SU-DHL-6 (cell line): Measurements from ENCODE around the gene LRRC75B.

Source experiments
- H2AFZ ChIP-seq: fragments of 200-600 bp; sonication (generic); 2 replicates; pipeline ENCODE4 v1.6.1; 2014; ENCODE audit warnings: low read depth, mild to moderate bottlenecking, moderate library complexity, mixed read lengths, antibody characterized with exemption, low read length; ENCODE audit not compliant: severe bottlenecking
- H3F3A ChIP-seq: fragments of 200-600 bp; shearing (Covaris generic); 2 replicates; pipeline ENCODE4 v1.6.0; 2016; ENCODE audit warnings: antibody characterized with exemption, mild to moderate bottlenecking; ENCODE audit not compliant: insufficient read depth
- H3K27ac ChIP-seq: fragments of 200-600 bp; sonication (generic); 2 replicates; pipeline ENCODE4 v1.5.1; 2016; ENCODE audit warnings: low read depth, mild to moderate bottlenecking, low read length, moderate library complexity, mixed read lengths
- H3K27me3 ChIP-seq: fragments of 200-600 bp; sonication (generic), shearing (Covaris generic); 2 replicates; pipeline ENCODE4 v1.6.0; 2014; ENCODE audit warnings: mild to moderate bottlenecking, low read length
- H3K36me3 ChIP-seq: fragments of 200-600 bp; sonication (generic); 2 replicates; pipeline ENCODE4 v1.6.1; 2014; ENCODE audit warnings: mild to moderate bottlenecking, low read length, mixed read lengths
- H3K4me2 ChIP-seq: fragments of 300-600, 200-600 bp; shearing (Covaris generic), sonication (generic); 2 replicates; pipeline ENCODE4 v1.6.0; 2014; ENCODE audit warnings: low read length, low read depth, mild to moderate bottlenecking; ENCODE audit not compliant: poor library complexity, severe bottlenecking
- H3K4me3 ChIP-seq: fragments of 200-600 bp; sonication (generic); 2 replicates; pipeline ENCODE4 v1.5.1; 2014; ENCODE audit warnings: antibody characterized with exemption, low read length, mild to moderate bottlenecking, mixed read lengths; ENCODE audit not compliant: insufficient read depth, poor library complexity, severe bottlenecking
- H3K79me2 ChIP-seq: fragments of 200-600 bp; sonication (generic); 2 replicates; pipeline ENCODE4 v1.6.1; 2014; ENCODE audit warnings: mild to moderate bottlenecking, low read length, moderate library complexity; ENCODE audit not compliant: insufficient read depth
- H3K9ac ChIP-seq: fragments of 200-600 bp; sonication (generic); 2 replicates; pipeline ENCODE4 v1.7.0; 2014; ENCODE audit warnings: mild to moderate bottlenecking, low read length
- H3K9me2 ChIP-seq: fragments of 200-600 bp; sonication (generic); replicated peaks from 2 replicates; pipeline ENCODE4 v1.6.1; 2014; ENCODE audit warnings: low read length; ENCODE audit not compliant: insufficient read depth
- H3K9me3 ChIP-seq: fragments of 200-600 bp; sonication (generic); 2 replicates; pipeline ENCODE4 v1.6.1; 2014; ENCODE audit warnings: low read length, mixed read lengths; ENCODE audit not compliant: insufficient read depth
- H4K20me1 ChIP-seq: fragments of 200-600 bp; sonication (generic); 2 replicates; pipeline ENCODE4 v1.6.1; 2014; ENCODE audit warnings: low read depth, mild to moderate bottlenecking, antibody characterized with exemption, low read length, moderate library complexity, mixed read lengths
- CTCF ChIP-seq: fragments of 200-600 bp; sonication (generic); IDR thresholded peaks from one replicate; pipeline ENCODE4 v1.5.1; 2017; ENCODE audit warnings: antibody characterized with exemption, mild to moderate bottlenecking, low read length, moderate library complexity; ENCODE audit not compliant: insufficient read depth, poor library complexity, severe bottlenecking
- EZH2phosphoT487 ChIP-seq: fragments of 200-600 bp; sonication (generic), shearing (Covaris generic); conservative IDR thresholded peaks from 2 replicates; pipeline ENCODE4 v1.6.1; 2018; ENCODE audit warnings: mild to moderate bottlenecking, antibody characterized with exemption, low read length, moderate library complexity, mixed read lengths

LRRC75B gene

GRCh38 chr22:24588381-24588756 lies 4.5 kb downstream of the LRRC75B start:
- Histone ChIP-seq H4K20me1 (no peaks in the 10 kb centered on the region), H3K27ac (no peak overlapping the region), H3K27me3 (no peaks in the 10 kb centered on the region), H3K4me3 (no peak overlapping the region), H3K9ac (no peak overlapping the region), H3K4me2 (no peak overlapping the region), H3K9me2 (no peaks in the 10 kb centered on the region), H3F3A (no peaks in the 10 kb centered on the region), H3K79me2 (no peaks in the 10 kb centered on the region), H3K36me3 (no peaks in the 10 kb centered on the region), H3K9me3 (no peaks in the 10 kb centered on the region), H2AFZ (no peak overlapping the region)
- no peak for TF ChIP-seq CTCF
- TF ChIP-seq EZH2phosphoT487: no peak

GRCh38 chr22:24587948-24588347 lies 4.9 kb downstream of the LRRC75B start:
- Histone ChIP-seq H3F3A (no peaks in the 10 kb centered on the region), H3K79me2 (no peaks in the 10 kb centered on the region), H3K4me3 (no peak overlapping the region), H3K9me3 (no peaks in the 10 kb centered on the region), H3K27ac (no peak overlapping the region), H4K20me1 (no peaks in the 10 kb centered on the region), H3K9ac (no peak overlapping the region), H3K9me2 (no peaks in the 10 kb centered on the region), H3K4me2 (no peak overlapping the region), H3K36me3 (no peaks in the 10 kb centered on the region), H3K27me3 (no peaks in the 10 kb centered on the region), H2AFZ (no peak overlapping the region)
- TF ChIP-seq EZH2phosphoT487: no peak

GRCh38 chr22:24587251-24587650 lies 5.6 kb downstream of the LRRC75B start:
- no peak for TF ChIP-seq EZH2phosphoT487
- H3K4me2 ChIP-seq: no peak overlapping the region
- H2AFZ ChIP-seq: no peak overlapping the region
- no peak overlapping the region for H3K4me3 ChIP-seq
- H3K27me3 ChIP-seq: no peaks in the 10 kb centered on the region
- no peaks in the 10 kb centered on the region for H3K9me2 ChIP-seq
- no peak overlapping the region for H3K9ac ChIP-seq
- no peaks in the 10 kb centered on the region for H3F3A ChIP-seq
- no peaks in the 10 kb centered on the region for H3K36me3 ChIP-seq
- H4K20me1 ChIP-seq: no peaks in the 10 kb centered on the region
- no peak overlapping the region for H3K27ac ChIP-seq
- H3K9me3 ChIP-seq: no peaks in the 10 kb centered on the region
- H3K79me2 ChIP-seq: no peaks in the 10 kb centered on the region

GRCh38 chr22:24585927-24586546 lies 6.8 kb downstream of the LRRC75B start:
- Histone ChIP-seq H3K9me2 (no peaks in the 10 kb centered on the region), H2AFZ (no peak overlapping the region), H3K27me3 (no peaks in the 10 kb centered on the region), H4K20me1 (no peaks in the 10 kb centered on the region), H3K9ac (no peak overlapping the region), H3K4me2 (no peak overlapping the region), H3K27ac (no peak overlapping the region), H3K4me3 (no peak overlapping the region), H3K9me3 (no peaks in the 10 kb centered on the region), H3F3A (no peaks in the 10 kb centered on the region), H3K79me2 (no peaks in the 10 kb centered on the region), H3K36me3 (no peaks in the 10 kb centered on the region)
- TF ChIP-seq EZH2phosphoT487 (no peak), CTCF (no peak)
